GM12875 (cell line): ENCODE data around the gene PPARD.

Experiments
- H3K4me3 ChIP-seq: one replicate; pipeline ENCODE4 v1.5.1; 2011; ENCODE audit warnings: low read depth, low read length, control low read depth
- CTCF ChIP-seq: IDR thresholded peaks from 2 replicates; pipeline ENCODE4 v1.5.1; 2011; ENCODE audit warnings: low read depth, mild to moderate bottlenecking, control low read depth, inconsistent platforms, low read length, moderate library complexity, borderline replicate concordance; ENCODE audit not compliant: insufficient read depth

Gene PPARD

GRCh38 chr6:35372633-35373032, 30.3 kb downstream of the PPARD start:
- H3K4me3 ChIP-seq: no peak overlapping the region
- TF ChIP-seq CTCF: no peak

GRCh38 chr6:35376281-35376680, 33.9 kb downstream of the PPARD start:
- TF ChIP-seq CTCF: no peak

GRCh38 chr6:35377002-35377401, 34.6 kb downstream of the PPARD start:
- H3K4me3 ChIP-seq: no peak overlapping the region
- no peak for TF ChIP-seq CTCF

More at GRCh38 chr6:35376281-35376680, 33.9 kb downstream of the PPARD start:
- no peak overlapping the region for H3K4me3 ChIP-seq

- no peak overlapping the region for H3K4me3 ChIP-seq
- no peak for TF ChIP-seq CTCF
These were observed 35.9 kb downstream of the PPARD start for GRCh38 chr6:35378261-35378660.

GRCh38 chr6:35381132-35381531, 38.8 kb downstream of the PPARD start:
- H3K4me3 ChIP-seq: no peak overlapping the region
- TF ChIP-seq CTCF: no peak

GRCh38 chr6:35382015-35382414, 39.7 kb downstream of the PPARD start:
- no peak for TF ChIP-seq CTCF
- H3K4me3 ChIP-seq: no peak overlapping the region

GRCh38 chr6:35385457-35386202, 43.3 kb downstream of the PPARD start:
- no peak overlapping the region for H3K4me3 ChIP-seq
- no peak for TF ChIP-seq CTCF
